ENCODE results near the gene AKAP6. TPM values are rescaled to one million over a fixed set of nuclear protein-coding genes. Genes with fewer than 3 reads are reported as not detected.

AKAP6 gene
- total RNA-seq, 1 experiment from 2014 or later = 1.1 TPM

DNA sequence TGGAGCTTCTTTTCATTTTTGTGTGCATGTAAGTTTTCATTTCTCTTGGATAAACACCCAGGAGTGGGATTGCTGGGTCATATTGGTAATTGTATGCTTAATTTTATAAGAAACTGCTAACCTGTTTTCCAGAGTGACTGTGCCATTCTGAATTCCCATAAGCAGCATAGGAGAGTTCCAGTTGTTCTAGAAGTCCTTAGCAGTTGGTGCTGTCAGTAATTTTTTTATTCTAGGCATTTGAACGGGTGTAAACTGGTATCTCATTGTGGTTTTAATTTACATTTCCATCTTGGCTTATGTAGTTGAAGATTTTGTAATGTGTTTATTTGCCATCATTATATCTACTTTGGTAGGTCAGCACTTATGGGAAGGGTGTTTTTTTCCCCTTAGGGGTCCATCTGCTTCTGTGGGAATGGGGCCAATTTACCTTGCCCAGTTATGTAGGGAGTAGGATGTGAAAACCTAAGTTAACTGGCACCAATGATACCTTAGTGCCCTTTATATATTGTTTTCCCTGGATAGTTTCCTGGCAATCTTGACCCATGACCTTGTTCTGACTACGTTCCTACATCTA is 202.9 kb downstream of the AKAP6 start:
- H4K91ac ChIP-seq (ENCODE audit: insufficient read length, low read depth, low read length) = no peak overlapping the region
- no peak for DNase-seq
- no peak overlapping the region for H2AK5ac ChIP-seq (ENCODE audit: insufficient read length, low read length)
- Mint-ChIP-seq H3K4me3 (no peak overlapping the region), H3K27ac (no peak overlapping the region), H3K27me3 (ENCODE audit: low read depth) (no peaks in the 10 kb centered on the region; the same call in 1 of the 2 replicates), H3K36me3 (ENCODE audit: insufficient read depth in 1 of 3, low read depth in 3 of 3) (no peaks in the 10 kb centered on the region), H3K4me1 (no peaks in the 10 kb centered on the region), H3K9me3 (no peaks in the 10 kb centered on the region; a peak in 1 of 5 replicates)
- H4K8ac ChIP-seq (replicated peaks; ENCODE audit: insufficient read length, low read depth, low read length) = no peak overlapping the region
- H4K5ac ChIP-seq (ENCODE audit: insufficient read length, low read depth, low read length) = no peak overlapping the region
- no peaks in the 10 kb centered on the region for H3K27me3 ChIP-seq (ENCODE audit: insufficient read depth, low read length)
- no peaks in the 10 kb centered on the region for H3K23me2 ChIP-seq (ENCODE audit: insufficient read length, low read depth, low read length, poor library complexity, severe bottlenecking)
- no peaks in the 10 kb centered on the region for H3K79me1 ChIP-seq (ENCODE audit: insufficient read depth, low read depth, low read length, poor library complexity, severe bottlenecking)
- no peaks in the 10 kb centered on the region for H3K9me3 ChIP-seq (ENCODE audit: control insufficient read depth, low read depth, low read length)
- H3K9ac ChIP-seq (ENCODE audit: extremely low read depth, insufficient read length, low read length) = no peak overlapping the region
- WGBS (ENCODE audit: extremely low coverage, insufficient read length, low lambda C conversion rate) = no CpG with 5 or more reads among the region's 2 CpGs
- H2BK12ac ChIP-seq (ENCODE audit: insufficient read length, low read depth, low read length) = no peak overlapping the region
- H3K27ac ChIP-seq (ENCODE audit: insufficient read length, low read depth, low read length) = no peak overlapping the region
- no peak overlapping the region for H2BK5ac ChIP-seq (ENCODE audit: insufficient read length, low read length)
- H4K20me1 ChIP-seq (ENCODE audit: control insufficient read depth, insufficient read depth, insufficient read length) = no peaks in the 10 kb centered on the region
- no peak overlapping the region for H3K23ac ChIP-seq (ENCODE audit: insufficient read length, low read depth, low read length)
- no peak overlapping the region for H3K18ac ChIP-seq (ENCODE audit: insufficient read length, low read depth, low read length)
- H3K79me2 ChIP-seq (ENCODE audit: insufficient read depth, low read length) = no peaks in the 10 kb centered on the region
- H2AFZ ChIP-seq (ENCODE audit: low read length) = no peak overlapping the region
- no peak overlapping the region for H2BK20ac ChIP-seq (ENCODE audit: low read depth, low read length, poor library complexity, severe bottlenecking)
- H3K14ac ChIP-seq (ENCODE audit: insufficient read depth, low read length) = no peak overlapping the region
- H2BK15ac ChIP-seq (ENCODE audit: low read depth, low read length) = no peak overlapping the region
- H3K56ac ChIP-seq (ENCODE audit: insufficient read length, low read depth, low read length) = no peak overlapping the region
- H3T11ph ChIP-seq (ENCODE audit: low read length) = no peak overlapping the region
- TF ChIP-seq, protein P1, sequence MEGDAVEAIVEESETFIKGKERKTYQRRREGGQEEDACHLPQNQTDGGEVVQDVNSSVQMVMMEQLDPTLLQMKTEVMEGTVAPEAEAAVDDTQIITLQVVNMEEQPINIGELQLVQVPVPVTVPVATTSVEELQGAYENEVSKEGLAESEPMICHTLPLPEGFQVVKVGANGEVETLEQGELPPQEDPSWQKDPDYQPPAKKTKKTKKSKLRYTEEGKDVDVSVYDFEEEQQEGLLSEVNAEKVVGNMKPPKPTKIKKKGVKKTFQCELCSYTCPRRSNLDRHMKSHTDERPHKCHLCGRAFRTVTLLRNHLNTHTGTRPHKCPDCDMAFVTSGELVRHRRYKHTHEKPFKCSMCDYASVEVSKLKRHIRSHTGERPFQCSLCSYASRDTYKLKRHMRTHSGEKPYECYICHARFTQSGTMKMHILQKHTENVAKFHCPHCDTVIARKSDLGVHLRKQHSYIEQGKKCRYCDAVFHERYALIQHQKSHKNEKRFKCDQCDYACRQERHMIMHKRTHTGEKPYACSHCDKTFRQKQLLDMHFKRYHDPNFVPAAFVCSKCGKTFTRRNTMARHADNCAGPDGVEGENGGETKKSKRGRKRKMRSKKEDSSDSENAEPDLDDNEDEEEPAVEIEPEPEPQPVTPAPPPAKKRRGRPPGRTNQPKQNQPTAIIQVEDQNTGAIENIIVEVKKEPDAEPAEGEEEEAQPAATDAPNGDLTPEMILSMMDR (conservative IDR thresholded peaks at IDR 0.05) = no peak
- no peak overlapping the region for H3K4ac ChIP-seq (ENCODE audit: low read depth, low read length)
- H3K4me2 ChIP-seq (ENCODE audit: insufficient read depth, insufficient read length, low read length) = no peak overlapping the region
- no peak overlapping the region for H2BK120ac ChIP-seq (ENCODE audit: low read depth, low read length, poor library complexity, severe bottlenecking)
- no peaks in the 10 kb centered on the region; the same call in 1 of the 2 replicates for H3K4me1 ChIP-seq (ENCODE audit: insufficient read depth, low read length)

Data from H9 (cell line).